Muscle of leg (tissue), 11 donors: ENCODE data around the gene GRK7. TPM values are rescaled to one million over a fixed set of nuclear protein-coding genes. Genes with fewer than 3 reads are reported as not detected.

Experiments used
- DNase-seq: peaks from one replicate; pipeline ENCODE4 v3.0.0; 2013
- H3K27ac ChIP-seq: one replicate; pipeline ENCODE4 v1.5.1; 2013; ENCODE audit warnings: mild to moderate bottlenecking, low read length, control low read depth
- H3K27me3 ChIP-seq: one replicate; pipeline ENCODE4 v1.6.1; 2013; ENCODE audit warnings: low read length; ENCODE audit not compliant: control insufficient read depth, insufficient read depth
- H3K36me3 ChIP-seq: one replicate; pipeline ENCODE4 v1.6.1; 2013; ENCODE audit warnings: low read length; ENCODE audit not compliant: control insufficient read depth, insufficient read depth
- H3K4me1 ChIP-seq: one replicate; pipeline ENCODE4 v1.6.1; 2013; ENCODE audit warnings: low read length; ENCODE audit not compliant: control insufficient read depth, insufficient read depth
- H3K4me3 ChIP-seq: one replicate; pipeline ENCODE4 v1.5.1; 2013; ENCODE audit warnings: low read length, control low read depth
- H3K9me3 ChIP-seq: replicated peaks from 2 replicates; pipeline ENCODE4 v1.6.1; 2013; ENCODE audit warnings: low read depth, low read length; ENCODE audit not compliant: control insufficient read depth
- WGBS: methylation state at CpG from one replicate; pipeline ENCODE4 v1.1.5; 2013; ENCODE audit warnings: missing lambda C conversion rate; ENCODE audit not compliant: insufficient coverage; 5-methylcytosine and 5-hydroxymethylcytosine counted together
- polyA plus RNA-seq, 8 donors: library from polyadenylated mRNA; unstranded; fragments of 120-200 nt; gene quantifications; one replicate each; pipeline versions ENCODE4 v1.2.1 to v1.2.3, GENCODE V29; 2013; ENCODE audit warnings: inconsistent platforms in 1 of 8, low replicate concordance in 1 of 8; ENCODE audit not compliant: insufficient read length in 8 of 8, insufficient read depth in 1 of 8
- total RNA-seq: library from RNA; stranded (reverse); fragments of 120-200 nt; gene quantifications from one replicate; pipeline ENCODE4 v1.2.4, GENCODE V29; 2013

GRK7 gene
- total and polyA plus RNA-seq, 9 donors = 0.04 to 0.13 (median 0.05) TPM; not detected in 4

- no peak for DNase-seq
- Histone ChIP-seq H3K27ac (no peak overlapping the region), H3K9me3 (no peaks in the 10 kb centered on the region), H3K27me3 (no peaks in the 10 kb centered on the region), H3K4me3 (no peak overlapping the region), H3K4me1 (peaks cover 15% of the 10 kb centered on the region), H3K36me3 (no peaks in the 10 kb centered on the region)
- no CpG with 5 or more reads among the region's 1 CpG for WGBS
These were observed 29.3 kb downstream of the GRK7 start for GRCh38 chr3:141792495-141792894.

- Histone ChIP-seq H3K4me3 (no peak overlapping the region), H3K27ac (no peak overlapping the region), H3K36me3 (no peaks in the 10 kb centered on the region), H3K9me3 (no peaks in the 10 kb centered on the region), H3K4me1 (peaks cover 26% of the 10 kb centered on the region), H3K27me3 (no peaks in the 10 kb centered on the region)
- DNase-seq = no peak
- WGBS = 82% methylated on average over 4 of the region's 8 CpGs
These were observed 30.5 kb downstream of the GRK7 start for GRCh38 chr3:141793476-141794260.

DNA sequence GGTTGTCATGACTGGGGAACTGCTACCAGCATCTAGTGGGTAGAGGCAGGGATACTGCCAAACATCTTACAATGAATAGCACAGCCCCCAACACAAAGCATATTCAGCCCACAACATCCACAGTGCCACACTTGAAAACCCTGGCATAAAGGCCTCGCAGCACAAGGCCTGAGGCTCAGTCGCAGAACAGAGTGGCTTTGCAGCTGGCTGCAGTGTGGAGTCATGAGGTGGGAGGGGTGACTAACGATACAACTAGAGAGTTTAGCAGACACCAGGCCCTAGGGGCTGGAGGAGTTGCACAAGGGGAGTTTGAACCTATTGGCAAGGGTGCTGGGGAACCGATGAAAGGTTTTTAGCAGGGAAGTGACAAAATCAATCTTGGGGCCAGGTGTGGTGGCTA lies 32.1 kb downstream of the GRK7 start:
- 56% methylated on average over 4 of the region's 4 CpGs for WGBS
- Histone ChIP-seq H3K4me1 (peaks cover 30% of the 10 kb centered on the region), H3K27me3 (no peaks in the 10 kb centered on the region), H3K4me3 (no peak overlapping the region), H3K36me3 (no peaks in the 10 kb centered on the region), H3K27ac (no peak overlapping the region), H3K9me3 (no peaks in the 10 kb centered on the region)
- DNase-seq = no peak

DNA sequence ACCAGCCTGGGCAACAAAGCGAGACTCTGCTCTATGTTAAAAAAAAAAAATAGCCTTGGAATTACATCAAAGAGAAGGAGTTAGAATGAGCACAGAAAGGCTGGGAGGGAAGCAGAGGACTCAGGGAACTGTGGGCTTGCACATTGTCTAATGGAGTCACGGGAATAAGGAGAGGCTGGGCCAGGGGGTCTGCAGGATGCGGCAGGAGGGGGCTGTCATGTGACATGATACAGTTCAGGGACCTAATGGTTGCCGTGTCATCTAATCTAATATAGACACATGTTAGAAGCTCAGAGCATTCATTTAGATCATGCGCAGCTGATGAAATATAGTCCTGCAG lies 32.5 kb downstream of the GRK7 start:
- Histone ChIP-seq H3K27me3 (no peaks in the 10 kb centered on the region), H3K36me3 (no peaks in the 10 kb centered on the region), H3K9me3 (no peaks in the 10 kb centered on the region), H3K4me3 (no peak overlapping the region), H3K4me1 (peaks cover 30% of the 10 kb centered on the region), H3K27ac (no peak overlapping the region)
- no peak for DNase-seq
- 76% methylated on average over 4 of the region's 5 CpGs for WGBS

DNA sequence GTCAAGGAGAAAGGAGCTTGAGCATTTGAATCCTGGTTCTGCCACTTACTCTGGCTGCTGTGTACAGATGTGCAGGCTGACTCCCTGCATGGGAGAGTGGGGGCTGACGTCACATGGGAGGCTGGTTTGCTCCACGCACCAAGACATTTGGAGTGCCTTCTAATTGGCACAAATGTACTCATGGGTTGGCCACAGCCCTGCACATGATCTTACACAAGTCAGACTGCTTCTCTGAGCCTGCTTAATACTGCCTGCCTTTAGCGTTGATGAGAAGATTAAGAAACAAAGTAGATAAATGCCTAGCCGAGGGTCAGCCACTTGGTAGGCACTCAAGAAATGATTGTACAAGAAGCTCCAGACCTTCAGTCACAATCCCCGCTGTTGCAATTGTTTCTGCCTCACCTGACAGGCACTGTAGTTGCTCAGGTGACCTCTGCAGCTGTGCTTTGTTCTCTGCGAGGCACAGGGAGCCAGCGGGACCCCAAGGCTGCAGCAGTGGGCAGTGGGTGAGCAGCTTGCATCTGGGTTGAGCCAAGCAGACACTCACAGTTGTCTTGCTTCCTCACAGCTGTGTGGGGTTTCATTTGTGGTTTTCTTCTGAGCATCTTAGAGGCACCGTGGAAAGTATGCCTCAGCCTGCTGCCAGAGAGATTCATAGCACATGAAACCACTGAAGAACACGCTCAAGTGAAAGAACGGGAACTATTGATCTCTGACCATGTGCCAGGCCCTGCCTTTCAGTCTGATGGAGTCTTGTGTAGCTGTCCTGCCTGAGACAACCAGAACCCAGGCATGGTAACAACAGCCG lies 33.1 kb downstream of the GRK7 start:
- no peaks in the 10 kb centered on the region for H3K27me3 ChIP-seq
- WGBS = 69% methylated on average over 11 of the region's 11 CpGs
- H3K27ac ChIP-seq = peak overlapping the region; percentile 92
- no peaks in the 10 kb centered on the region for H3K9me3 ChIP-seq
- H3K36me3 ChIP-seq = no peaks in the 10 kb centered on the region
- H3K4me1 ChIP-seq = peaks cover 30% of the 10 kb centered on the region
- peak; percentile 76 for DNase-seq
- H3K4me3 ChIP-seq = no peak overlapping the region

DNA sequence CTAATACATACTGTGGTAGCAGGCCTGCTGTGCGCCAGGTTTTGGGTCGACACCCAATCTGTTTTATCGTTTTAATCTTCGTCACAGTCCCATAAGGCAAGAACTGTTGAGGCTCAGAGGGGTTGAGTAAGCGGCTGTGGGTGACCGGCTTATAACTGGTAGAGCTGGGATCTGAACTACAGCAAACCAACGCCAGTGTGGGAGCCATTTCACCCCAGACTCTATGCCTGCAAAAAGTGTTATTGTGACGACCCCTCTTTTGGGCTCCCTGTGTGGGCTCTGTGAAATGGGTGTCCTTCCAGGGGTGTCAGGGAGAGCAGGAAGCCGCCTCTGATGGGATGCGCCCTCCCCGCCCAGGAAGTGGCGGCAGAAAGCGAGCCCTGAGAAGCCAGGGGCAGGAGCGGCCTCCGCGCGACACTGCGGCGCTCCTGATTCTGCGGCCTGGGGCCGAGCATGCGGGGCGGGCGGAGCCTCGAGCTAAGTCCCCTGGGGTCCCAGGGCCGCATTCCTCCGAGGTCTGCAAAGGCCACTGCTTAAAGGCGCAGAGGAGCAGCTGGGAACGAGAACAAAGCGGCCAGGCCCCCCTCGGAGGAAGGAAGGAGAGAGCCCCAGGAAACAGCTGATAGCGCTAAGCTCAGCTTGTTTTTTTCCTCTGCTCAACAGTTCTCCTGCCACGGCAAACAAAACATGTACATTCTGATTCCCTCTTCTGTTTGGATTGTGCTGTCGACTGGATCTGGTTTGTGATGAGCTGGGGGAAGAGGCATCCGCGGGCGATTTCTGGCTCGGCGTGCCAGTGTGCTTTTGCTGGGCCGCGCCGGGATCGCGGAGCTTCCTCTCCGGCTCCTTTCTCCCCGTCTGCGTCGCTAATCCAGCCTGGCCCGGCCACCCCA lies 33.9 kb downstream of the GRK7 start:
- 11% methylated on average over 43 of the region's 49 CpGs for WGBS
- DNase-seq = peak; percentile 84

DNA sequence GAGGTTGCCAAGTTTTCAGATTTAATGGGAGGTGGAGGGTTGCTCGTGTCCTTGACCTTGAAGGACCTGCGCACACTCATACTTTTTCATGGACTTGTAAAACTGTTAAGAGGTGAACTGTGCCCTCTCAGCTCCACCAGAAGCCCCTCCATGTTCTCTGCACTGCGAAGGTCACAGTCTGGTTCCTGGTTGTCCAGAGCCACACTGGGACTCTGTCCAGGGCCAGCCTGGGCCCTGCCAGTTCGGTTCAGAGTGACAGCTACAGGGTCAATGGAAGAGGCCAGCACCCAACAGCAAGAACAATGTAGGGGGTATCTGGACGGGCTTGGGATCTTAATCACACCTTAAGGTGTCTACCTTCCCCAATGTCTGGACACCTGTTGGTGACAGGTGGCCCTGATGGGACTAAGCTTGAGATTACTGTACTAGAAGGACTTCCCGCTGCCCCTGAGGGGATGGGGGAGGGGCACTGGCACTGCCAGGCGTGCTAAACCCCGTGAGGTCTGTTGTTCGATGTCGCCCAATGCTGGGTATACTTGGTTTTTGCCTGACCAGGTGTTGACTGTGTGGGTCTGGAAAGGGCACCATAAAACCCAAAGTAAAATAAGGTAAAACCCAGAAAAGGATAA lies 34.7 kb downstream of the GRK7 start:
- 60% methylated on average over 2 of the region's 10 CpGs for WGBS
- peaks cover 30% of the 10 kb centered on the region for H3K4me1 ChIP-seq
- no peaks in the 10 kb centered on the region for H3K36me3 ChIP-seq
- peak overlapping the region; percentile 92 for H3K27ac ChIP-seq
- no peaks in the 10 kb centered on the region for H3K9me3 ChIP-seq
- H3K27me3 ChIP-seq = no peaks in the 10 kb centered on the region
- peak overlapping the region; percentile 40 for H3K4me3 ChIP-seq
- no peak for DNase-seq

More for the DNA sequence above, 33.9 kb downstream of the GRK7 start:
- H3K27ac ChIP-seq = peak overlapping the region; percentile 92
- no peaks in the 10 kb centered on the region for H3K27me3 ChIP-seq
- peaks cover 30% of the 10 kb centered on the region for H3K4me1 ChIP-seq
- H3K9me3 ChIP-seq = no peaks in the 10 kb centered on the region
- no peaks in the 10 kb centered on the region for H3K36me3 ChIP-seq
- H3K4me3 ChIP-seq = peak overlapping the region; percentile 40

GRCh38 chr3:141798448-141798845 lies 35.2 kb downstream of the GRK7 start:
- DNase-seq = peak; percentile 53

GRCh38 chr3:141802316-141803077 lies 39.3 kb downstream of the GRK7 start:
- Histone ChIP-seq H3K4me3 (no peak overlapping the region), H3K27ac (no peak overlapping the region), H3K27me3 (no peaks in the 10 kb centered on the region), H3K36me3 (no peaks in the 10 kb centered on the region), H3K4me1 (peaks cover 21% of the 10 kb centered on the region), H3K9me3 (no peaks in the 10 kb centered on the region)
- DNase-seq = no peak
- WGBS = 47% methylated on average over 4 of the region's 6 CpGs

More at GRCh38 chr3:141798448-141798845, 35.2 kb downstream of the GRK7 start:
- H3K9me3 ChIP-seq = no peaks in the 10 kb centered on the region
- H3K27me3 ChIP-seq = no peaks in the 10 kb centered on the region
- peaks cover 30% of the 10 kb centered on the region for H3K4me1 ChIP-seq
- H3K36me3 ChIP-seq = no peaks in the 10 kb centered on the region
- 59% methylated on average over 3 of the region's 11 CpGs for WGBS
- peak overlapping the region; percentile 92 for H3K27ac ChIP-seq
- H3K4me3 ChIP-seq = no peak overlapping the region
